DMS 273 (cell line): Measurements from ENCODE around the gene MSANTD2.
A peak's percentile ranks its signal among the peaks of the same experiment; 100 is the strongest.
"Not testable (repeated sequence)": the region's sequence is repeated elsewhere in the genome, so short reads cannot be mapped to it uniquely, and the experiment has no call there.

Source experiments
- DNase-seq: peaks from one replicate; lab custom pipeline; 2025; ENCODE audit not compliant: unreplicated experiment; lab: John Stamatoyannopoulos, UW

The MSANTD2 gene

DNA sequence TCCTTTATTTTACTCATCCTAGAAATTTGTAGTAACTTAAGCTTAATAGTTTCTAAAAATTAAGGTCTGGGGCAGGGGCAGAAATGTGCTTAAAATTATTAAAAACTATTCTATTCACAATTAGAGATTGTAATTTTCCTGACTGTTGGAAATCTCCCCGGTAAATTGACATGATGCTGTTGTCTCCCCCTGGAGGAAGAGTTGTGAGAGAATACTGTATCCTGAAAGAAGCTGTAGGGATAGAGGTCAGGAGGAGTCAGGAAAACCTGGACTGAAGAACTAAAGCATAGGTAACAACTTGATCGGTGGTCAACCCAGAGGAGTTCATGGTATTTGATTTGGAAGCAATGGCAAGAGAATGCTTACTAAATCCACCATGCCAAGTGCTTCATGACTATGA, 21.9 kb downstream of the MSANTD2 start:
- DNase-seq, result no peak

DNA sequence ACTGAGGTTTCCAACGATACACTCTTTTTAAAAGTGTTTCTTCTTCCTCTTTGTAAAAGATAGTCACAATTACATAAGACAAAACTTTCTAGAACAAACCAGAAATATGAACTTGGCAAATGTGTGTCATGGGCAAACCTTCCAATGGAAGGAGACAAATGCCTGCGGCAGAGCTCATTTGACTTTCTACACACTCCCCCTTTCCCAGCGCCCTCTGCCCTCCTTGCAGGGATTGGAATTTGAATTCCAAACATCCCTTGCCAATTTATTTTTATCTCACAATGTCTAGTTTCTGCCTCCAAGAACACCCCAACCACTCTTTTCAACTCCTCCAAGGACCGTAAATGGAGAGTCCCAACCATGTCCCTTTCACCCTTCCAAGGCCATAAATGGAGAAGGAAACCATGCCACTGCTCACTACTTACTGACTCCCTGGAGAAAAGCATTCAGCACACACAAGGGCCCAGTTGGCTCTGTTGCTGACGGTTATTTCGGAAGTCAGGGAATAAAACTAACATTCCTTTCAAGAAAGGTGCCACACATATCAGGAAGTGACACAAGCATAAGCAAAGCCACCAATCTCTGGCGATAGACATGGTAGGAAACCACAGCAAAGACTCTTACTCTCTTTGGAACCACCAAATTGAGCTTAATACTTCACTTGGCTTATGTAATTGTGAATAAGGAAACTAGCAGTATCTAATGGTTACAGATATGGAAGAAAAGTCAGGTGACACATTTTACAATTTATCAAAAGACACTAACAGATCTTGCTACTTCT, 23.2 kb downstream of the MSANTD2 start:
- DNase-seq, result no peak

GRCh38 chr11:124770959-124771358, 29.2 kb downstream of the MSANTD2 start:
- not testable (repeated sequence) for DNase-seq

- no peak for DNase-seq
These were observed 30.1 kb downstream of the MSANTD2 start for GRCh38 chr11:124769806-124770774.

DNA sequence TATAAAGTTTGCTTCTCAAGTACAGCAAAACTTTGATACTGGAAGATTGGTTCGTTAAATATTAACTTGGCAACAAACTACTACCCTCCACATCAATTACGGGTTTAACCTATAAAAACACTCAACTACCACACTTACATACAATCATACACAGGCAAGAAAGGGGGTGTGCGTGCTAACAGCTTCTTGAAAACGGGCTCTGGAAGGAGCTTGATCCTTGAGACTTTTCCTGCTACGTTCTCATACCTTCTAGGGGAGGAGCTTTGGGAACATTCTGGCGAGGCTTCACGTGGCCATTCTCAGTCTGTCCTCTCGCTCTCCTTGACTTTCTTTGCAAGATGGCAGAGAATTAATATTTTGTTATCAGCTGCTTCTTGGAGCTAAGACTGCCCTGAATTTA, 31.3 kb downstream of the MSANTD2 start:
- DNase-seq, result no peak

GRCh38 chr11:124766156-124766555, 34.0 kb downstream of the MSANTD2 start:
- no peak for DNase-seq

DNA sequence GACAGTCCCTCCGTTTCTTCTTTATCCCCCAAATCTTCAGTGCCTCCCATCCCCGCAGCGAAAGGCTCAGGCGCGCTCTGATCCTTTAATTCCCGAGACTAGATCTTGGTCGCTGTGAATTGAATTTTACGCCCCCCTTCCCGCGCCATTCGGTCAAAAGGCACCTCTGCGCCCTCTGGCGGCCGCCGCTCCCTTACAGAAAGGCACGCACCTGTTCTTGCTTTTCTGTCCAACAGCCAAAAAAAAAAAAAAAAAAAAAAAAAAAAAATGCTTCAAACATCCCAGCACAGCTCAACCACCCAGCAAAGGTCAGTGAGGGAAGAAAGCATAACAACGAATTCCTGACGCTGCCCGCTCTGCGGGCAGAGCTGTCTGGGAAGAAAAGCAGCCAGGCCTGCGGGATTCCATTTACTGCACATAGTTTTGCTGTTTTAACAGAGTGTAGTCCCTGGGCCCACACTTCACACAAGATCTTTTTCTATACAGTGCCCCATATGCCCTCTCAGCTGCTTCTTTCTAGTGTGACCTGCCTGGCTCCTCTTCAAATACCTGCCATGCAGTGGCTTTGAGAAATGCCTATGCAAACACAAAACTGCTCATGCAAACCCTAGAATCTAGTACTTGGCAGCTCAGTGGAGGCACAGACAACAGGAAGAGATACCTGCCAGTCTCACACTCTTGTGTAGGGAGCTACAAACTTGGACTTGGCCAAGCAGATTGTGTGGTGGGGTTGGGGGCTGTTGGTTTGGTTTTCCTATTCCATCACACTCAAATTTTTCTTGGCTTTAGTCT, 36.9 kb downstream of the MSANTD2 start:
- DNase-seq, result peak; percentile 86

GRCh38 chr11:124762624-124763155, 37.5 kb downstream of the MSANTD2 start:
- peak; percentile 59 for DNase-seq

- DNase-seq, result peak; percentile 40
These were observed 38.0 kb downstream of the MSANTD2 start, which contains the start of gene ESAM for GRCh38 chr11:124762105-124762623. Gene ESAM (minus strand): TSS chr11:124762290. CDS start chr11:124762154, 136 bp downstream.

DNA sequence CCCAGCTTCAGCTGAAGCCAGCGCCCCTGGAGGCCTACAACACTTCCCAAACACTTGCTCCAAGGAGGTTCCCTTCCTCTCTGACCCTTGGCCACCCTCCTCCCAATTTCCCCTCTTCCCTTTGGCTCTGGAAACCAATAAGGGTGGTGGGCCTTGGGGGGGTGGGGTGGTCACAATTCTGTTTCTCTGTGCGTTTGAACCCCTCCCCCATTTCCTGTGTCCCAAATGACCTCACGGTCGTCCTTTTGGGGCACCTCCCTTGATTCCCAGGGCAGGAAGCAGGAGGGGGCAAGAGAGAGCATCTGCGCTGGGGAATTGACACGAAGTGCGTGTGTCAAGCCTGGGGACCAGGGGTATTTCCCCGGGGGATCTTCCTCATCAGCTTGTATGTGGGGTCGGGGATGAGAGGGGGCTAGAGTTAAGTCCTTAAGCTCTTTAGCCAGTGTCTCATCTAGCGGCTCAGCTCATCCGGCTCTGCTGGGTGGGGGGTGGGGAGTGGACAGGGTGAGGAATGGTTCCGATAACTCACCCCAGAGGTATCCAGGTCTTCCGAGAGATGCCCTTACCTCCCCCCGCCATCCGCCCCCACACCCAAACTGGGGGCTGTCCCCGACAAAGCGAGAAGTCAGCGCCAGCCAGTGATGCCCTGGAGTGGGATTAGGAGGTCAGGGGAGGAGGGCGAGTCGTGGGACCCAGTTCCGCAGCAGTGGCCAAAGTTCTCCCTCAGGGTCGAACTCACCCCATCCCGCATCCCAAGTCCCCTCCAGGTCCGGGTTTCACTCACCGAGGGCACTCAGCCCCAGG, 38.7 kb downstream of the MSANTD2 start:
- no peak for DNase-seq

DNA sequence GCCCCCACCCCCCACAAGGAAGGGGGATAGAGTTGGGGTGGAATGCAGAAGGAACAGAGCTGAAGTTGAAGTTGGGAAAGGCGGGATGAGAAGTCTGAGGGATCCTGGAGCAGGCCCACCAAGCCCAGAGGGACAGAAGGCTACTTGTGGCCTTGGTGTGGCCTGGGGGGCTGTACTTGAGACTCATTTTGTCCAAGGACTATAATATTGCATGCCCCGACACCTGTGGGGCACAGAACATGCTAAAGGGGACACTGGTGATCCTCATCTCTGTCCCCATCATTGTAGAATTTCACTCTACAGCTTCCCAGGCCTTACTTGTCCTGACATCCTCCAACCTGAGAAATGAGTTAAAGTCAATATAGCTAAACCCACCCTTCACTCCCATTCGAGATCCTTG, 39.4 kb downstream of the MSANTD2 start:
- DNase-seq, result no peak

GRCh38 chr11:124760205-124760652, 40.0 kb downstream of the MSANTD2 start:
- no peak for DNase-seq

DNA sequence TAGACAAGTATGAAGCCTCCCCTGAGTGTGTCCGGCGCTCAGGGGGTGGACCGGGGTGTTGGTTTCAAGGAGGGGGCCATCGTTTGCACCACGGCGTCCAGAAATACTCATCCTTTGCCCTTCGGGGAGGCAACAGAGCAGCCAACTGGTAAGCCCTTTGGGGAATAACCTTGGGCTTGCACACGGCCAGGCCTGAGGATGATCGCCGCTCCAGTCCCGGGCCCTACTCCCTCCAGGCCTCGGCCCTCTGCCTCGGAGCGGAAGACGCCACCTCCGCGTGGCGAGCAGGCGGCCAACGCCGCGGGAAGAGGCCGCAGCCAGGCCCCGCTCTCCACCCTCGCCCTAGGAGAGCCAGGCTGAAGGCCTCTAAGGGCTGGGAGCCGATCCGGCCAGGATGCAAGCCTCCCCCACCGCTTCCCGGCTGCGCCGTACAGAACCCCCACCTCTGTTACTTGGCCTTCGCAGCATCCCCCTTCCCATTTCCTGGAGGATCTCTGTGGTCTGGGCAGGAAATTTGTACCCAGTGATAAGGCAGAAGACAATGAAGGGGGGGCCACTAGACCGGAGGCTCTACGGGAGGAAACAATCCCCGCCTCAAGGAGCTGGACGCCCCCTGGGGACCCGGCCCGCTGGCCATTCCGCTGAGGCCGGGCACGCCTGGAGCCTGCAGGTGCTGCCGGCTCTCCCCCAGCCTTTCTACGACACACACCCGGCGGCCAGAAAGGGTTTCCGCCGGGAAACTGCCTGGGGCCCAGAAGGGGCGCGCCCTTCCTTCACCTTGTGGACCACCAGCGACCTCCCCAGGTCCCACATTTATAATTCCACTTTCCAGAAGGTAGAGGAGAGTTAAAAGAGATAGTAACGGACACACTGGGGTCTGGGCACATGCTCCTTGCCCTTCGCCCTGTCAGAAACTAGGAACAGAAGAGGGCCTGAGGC, 40.7 kb downstream of the MSANTD2 start:
- no peak for DNase-seq

DNA sequence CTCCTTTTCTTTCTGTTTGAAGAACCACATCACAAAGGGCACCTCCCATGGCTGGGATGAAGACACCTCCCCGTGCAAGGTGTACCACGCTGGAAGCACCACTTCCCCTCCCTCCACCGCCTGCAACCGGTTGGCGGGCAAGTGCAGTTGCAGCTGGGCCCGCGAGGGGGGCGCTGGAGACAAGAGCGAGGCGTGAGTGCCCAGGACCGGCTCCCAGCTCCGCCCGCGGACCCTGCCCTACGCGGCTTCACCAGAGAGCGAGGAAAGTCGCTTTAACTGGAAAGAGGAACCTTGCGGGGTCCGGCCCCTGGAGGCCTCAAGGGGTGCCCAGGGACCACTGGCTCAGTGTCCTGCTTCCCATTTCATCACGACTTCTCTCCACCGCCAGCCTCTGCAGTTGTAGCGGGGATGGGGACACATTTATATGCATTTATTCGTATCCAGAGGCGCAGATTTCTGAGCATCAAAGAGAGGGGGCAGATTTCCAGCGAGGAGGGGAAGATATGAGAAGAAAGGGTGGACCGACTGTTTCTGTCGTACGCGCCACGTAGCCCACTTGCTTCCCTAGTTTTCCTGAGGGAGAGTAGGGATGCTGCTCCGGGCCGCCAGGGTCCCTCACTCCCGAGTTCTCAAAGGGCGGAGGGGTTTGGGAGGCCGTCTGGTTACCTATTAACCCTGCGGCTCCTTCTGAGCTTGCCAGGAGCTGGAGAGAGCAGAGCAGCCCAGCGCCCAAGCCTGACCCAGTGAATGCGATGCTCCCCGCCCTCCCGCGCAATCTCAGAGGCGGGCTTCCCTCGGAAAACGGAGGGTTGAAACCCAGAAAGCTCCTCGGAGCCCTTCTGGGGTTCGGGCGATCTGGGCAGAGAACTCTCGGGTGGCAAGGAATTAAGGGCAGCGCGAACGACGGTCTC, 41.6 kb downstream of the MSANTD2 start:
- peak; percentile 87 for DNase-seq

GRCh38 chr11:124757320-124757719, 42.9 kb downstream of the MSANTD2 start:
- DNase-seq, result no peak

GRCh38 chr11:124756753-124757227, 43.4 kb downstream of the MSANTD2 start:
- DNase-seq, result no peak

DNA sequence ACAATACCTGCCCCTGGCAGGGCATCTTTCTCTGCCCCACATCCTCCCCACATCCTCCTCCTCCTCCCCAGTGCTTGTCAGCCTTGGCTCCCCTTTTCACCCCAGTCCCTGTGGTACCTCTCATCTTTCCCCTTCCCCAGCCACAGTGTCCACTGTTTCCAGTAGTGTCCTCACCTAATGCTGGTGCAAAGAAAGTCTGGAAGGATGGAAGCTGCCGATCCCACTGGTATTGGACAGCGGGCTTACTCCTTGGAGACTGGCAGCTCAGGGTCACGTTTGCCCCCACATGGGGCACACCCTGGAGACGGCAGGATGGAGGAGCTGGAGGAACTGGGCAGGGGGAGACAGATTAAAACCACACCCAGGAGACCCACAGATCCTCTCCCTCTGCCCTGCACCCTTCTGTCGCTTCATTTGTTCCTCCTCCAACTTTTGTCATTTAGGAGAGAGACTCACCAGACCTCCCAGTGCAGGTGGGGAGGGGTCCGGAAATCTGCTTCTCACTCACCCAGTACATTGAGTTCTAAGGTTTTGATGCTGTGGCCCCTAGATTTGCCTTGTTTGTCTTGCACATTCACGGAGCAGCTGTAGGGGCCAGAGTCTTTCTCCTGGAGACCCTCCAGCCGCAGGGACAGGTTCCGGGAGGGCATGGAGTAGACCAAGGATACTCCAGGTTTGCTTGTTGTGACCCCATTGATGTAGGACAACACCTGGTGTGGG, 44.0 kb downstream of the MSANTD2 start:
- DNase-seq, result no peak
